Stimulated activated CD8-positive, alpha-beta memory T cell treated with anti-CD3 and anti-CD28 coated beads, Interleukin-2, amount 100 ng/mL, for 1 hour (primary cell): Measurements from ENCODE around the gene ABHD12B.
"Not testable (repeated sequence)": the region's sequence is repeated elsewhere in the genome, so short reads cannot be mapped to it uniquely, and the experiment has no call there.

Source experiments
- DNase-seq, 2 donors: peaks; one replicate each; pipeline ENCODE4 v3.0.0-alpha.2; 2020; ENCODE audit warnings: low read depth in 2 of 2

The ABHD12B gene

GRCh38 chr14:50935126-50936015, 63.5 kb downstream of the ABHD12B start:
- no peak for DNase-seq

DNA sequence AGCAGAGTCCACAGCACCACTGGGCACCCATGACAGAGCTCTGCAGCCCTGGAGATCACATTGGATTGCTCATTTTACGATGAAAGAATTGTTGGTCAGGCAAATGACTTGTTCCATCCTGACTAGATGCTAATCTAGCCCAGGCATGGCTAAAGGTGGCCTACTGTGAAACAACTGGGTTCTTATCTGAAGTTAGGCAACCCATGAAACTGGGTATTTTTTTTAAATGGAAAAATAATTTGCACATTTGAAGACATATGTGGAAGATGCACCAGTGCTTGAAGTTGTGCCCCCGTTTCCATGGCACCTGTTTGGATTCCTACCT, 64.1 kb downstream of the ABHD12B start:
- no peak for DNase-seq

DNA sequence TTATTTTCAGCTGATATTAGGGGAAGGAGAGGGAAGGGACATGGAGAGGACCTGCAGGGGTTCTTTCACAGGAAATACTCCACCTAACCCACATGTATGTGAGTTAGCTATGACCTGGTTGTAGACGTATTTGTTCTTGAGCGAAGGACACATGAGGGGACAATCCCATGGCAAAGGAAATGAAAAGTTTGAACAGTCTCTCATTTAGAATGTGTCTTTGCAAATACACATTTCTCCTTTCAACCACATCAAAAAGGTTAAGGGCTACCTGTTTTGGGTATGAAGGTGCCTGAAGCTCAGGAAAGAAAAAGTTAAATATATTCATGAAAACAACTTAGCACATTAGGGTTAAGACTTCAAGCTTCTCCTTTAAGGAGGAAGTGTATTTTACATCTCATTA, 65.0 kb downstream of the ABHD12B start:
- no peak for DNase-seq

DNA sequence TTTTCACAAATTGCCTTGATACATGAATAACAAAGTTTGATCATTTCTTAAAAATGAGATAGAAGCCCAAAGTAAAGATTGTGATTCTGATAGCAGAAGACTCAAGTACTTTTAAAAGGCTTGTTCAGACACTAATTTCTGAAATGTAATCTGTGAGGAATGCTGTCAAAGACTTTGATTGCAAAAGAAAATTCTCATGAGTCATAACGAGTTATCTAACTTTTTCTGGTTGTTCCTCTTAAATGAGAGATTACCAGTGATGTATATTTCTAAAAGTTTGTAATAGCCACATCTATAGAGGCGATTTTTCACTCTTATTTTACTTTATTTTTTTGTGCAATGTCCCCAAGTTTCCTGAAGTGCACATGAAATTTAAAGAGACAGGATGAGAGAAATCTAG, 65.5 kb downstream of the ABHD12B start:
- DNase-seq: no peak

GRCh38 chr14:50937800-50938199, 65.9 kb downstream of the ABHD12B start:
- no peak for DNase-seq

GRCh38 chr14:50941151-50941550, 69.3 kb downstream of the ABHD12B start:
- no peak for DNase-seq

GRCh38 chr14:50941638-50942037, 69.8 kb downstream of the ABHD12B start:
- DNase-seq: not testable (repeated sequence)

DNA sequence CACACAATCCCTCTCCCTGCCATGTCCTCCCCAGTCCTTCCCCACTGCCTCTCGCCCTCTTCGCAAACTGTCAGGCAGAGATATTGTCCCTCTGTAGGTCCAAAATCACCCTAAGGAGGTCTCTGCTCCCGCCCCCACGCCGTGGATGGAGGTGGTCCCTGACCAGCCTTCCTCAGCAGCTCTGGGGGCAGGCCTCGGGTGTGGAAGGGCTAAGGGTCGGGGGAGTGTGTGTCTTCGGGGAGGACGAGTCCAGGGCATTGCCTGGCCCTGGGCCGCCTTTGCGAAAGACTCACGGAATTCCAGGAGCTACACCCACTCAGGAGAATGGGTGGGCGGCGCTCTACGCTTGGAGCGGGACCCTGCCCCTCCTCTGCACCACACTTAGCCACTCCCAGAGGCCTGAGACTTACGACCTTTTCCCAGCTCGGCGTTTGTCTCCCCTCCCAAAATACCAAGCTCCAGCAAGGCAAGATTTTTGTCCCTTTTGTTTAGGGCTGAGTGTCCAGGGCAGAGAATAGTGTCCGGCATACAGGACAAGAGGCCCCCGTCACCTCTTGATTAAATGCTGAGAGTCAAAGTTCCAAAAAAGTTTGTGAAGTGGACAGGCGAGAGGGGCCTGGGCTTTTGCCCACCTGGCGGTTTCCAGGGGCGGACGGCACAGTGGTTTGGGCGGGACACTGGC, 71.5 kb downstream of the ABHD12B start:
- no peak for DNase-seq

- no peak for DNase-seq
These were observed 72.2 kb downstream of the ABHD12B start, which contains the start of gene PYGL for GRCh38 chr14:50943943-50944646. Gene PYGL (minus strand): TSS chr14:50944483. CDS start chr14:50944403, 80 bp downstream.

GRCh38 chr14:50944647-50945413, 73.0 kb downstream of the ABHD12B start:
- no peak for DNase-seq

DNA sequence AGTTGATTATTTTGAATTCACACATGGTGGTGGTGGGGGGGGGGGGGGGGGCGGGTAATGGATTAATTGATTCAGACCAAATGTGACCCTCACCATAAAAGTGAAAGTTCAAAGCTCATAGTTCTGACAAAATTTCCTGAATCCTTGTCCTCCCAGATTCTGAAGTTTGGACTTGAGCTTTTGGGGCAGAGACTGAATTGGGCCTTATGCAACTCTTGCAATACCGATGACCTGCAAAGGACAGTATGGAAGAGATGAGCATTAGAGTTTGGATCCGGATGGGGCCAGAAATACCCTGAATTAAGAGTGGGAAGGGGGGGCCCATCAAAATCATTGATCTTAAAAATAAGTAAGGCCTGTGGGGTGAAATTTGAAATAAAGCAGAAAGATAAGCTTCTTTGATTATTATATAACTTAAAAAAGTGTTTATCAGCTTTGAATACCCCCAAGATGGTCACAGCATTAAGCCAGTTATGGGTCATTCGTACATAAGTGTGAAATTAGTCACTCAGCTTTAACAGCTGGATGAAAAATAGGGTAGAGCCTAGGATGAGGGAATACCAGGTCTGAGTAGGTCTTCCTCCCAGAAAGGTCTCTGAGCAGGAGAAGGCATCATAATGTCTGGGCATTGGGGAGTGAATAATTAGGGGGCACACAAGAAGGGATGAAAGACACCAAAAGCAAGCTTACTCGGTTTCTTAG, 74.5 kb downstream of the ABHD12B start:
- no peak for DNase-seq

- no peak for DNase-seq
These were observed 75.6 kb downstream of the ABHD12B start for GRCh38 chr14:50947446-50947845.

GRCh38 chr14:50948205-50948604, 76.4 kb downstream of the ABHD12B start:
- no peak for DNase-seq

DNA sequence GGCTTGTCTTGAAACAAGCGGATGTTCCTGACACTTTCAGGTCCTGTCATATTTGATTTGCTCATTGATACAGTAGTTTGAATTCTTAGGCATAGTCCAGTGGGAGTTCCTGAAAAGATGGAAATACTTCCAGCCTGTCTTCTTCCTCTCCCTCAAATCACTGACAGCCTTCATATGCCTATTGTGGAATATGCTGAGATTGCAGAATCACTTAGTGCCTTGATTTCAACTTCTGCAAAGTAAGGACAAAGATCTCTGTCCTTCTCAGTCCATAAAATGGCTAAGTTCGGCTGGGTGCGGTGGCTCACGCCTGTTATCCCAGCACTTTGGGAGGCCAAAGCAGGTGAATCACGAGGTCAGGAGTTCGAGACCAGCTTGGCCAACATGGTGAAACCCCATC, 79.2 kb downstream of the ABHD12B start:
- DNase-seq: no peak

DNA sequence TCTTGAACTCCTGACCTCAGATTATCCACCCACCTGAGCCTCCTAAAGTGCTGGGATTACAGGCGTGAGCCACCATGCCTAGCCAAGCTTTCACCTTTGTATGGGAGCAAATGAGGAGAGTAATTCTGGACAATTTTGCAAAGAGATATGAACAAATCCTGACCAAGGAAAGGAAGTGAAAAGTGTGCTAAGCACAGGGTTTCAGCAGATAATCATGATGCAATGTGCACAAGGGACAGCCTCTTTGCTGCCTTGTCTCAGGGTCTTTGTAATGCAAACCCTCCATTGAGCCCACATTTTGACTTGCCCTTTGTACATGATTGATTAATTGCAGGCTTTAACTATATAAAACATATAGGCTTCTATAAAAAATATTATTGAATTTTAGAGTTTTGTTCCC, 81.6 kb downstream of the ABHD12B start:
- DNase-seq: no peak
